Activated B cell treated with CpG ODN at 0.5 μM for 24 hours (primary cell): Measurements from ENCODE around the gene MCF2L2. TPM values are rescaled to one million over a fixed set of nuclear protein-coding genes. Genes with fewer than 3 reads are reported as not detected.

ENCODE experiments used
- ATAC-seq: fragments of 200-7000 bp; cut with Tn5 transposase; one replicate; pipeline ENCODE4 v1.10.0; 2021; ENCODE audit warnings: low read depth, mild to moderate bottlenecking, moderate library complexity
- CTCF ChIA-PET: fragments of 350-600 bp; sonication (Branson Sonifier 250); formaldehyde crosslinking; loops from one replicate; lab custom pipeline; 2021; ENCODE audit warnings: antibody characterized with exemption; lab: Charles Lee
- POLR2A ChIA-PET: fragments of 350-600 bp; sonication (Branson Sonifier 250); formaldehyde crosslinking; loops from one replicate; lab custom pipeline; 2021; ENCODE audit warnings: antibody characterized with exemption; lab: Charles Lee
- DNase-seq: peaks from one replicate; pipeline ENCODE4 v3.0.0; 2022
- H3K27ac Mint-ChIP-seq: one replicate; pipeline ENCODE4 v1.8.0; 2020; ENCODE audit warnings: mixed read lengths
- H3K27me3 Mint-ChIP-seq: one replicate; pipeline ENCODE4 v1.8.0; 2021; ENCODE audit warnings: mixed read lengths
- H3K36me3 Mint-ChIP-seq: one replicate; pipeline ENCODE4 v1.8.0; 2021; ENCODE audit warnings: low read depth, mixed read lengths
- H3K4me1 Mint-ChIP-seq: one replicate; pipeline ENCODE4 v1.8.0; 2021; ENCODE audit warnings: mixed read lengths
- H3K4me3 Mint-ChIP-seq: one replicate; pipeline ENCODE4 v1.8.0; 2020; ENCODE audit warnings: mild to moderate bottlenecking, mixed read lengths
- H3K9me3 Mint-ChIP-seq: one replicate; pipeline ENCODE4 v1.8.0; 2020; ENCODE audit warnings: mixed read lengths
- intact Hi-C: fragments of 100-400 bp; cut with micrococcal nuclease; formaldehyde crosslinking; loops from one replicate; pipeline ENCODE4 v1.15.1; 2024
- total RNA-seq: library from RNA; stranded (reverse); gene quantifications from 2 replicates; pipeline ENCODE4 v1.2.3, GENCODE V29; 2022
- TF ChIP-seq, protein P1 (sequence below): fragments of 200-600 bp; IDR thresholded peaks from one replicate; pipeline ENCODE4 v1.8.0; 2022; ENCODE audit warnings: antibody characterized with exemption, mild to moderate bottlenecking

Gene MCF2L2
- total RNA-seq, 1 donor from 2014 or later, result 2.4 TPM

DNA sequence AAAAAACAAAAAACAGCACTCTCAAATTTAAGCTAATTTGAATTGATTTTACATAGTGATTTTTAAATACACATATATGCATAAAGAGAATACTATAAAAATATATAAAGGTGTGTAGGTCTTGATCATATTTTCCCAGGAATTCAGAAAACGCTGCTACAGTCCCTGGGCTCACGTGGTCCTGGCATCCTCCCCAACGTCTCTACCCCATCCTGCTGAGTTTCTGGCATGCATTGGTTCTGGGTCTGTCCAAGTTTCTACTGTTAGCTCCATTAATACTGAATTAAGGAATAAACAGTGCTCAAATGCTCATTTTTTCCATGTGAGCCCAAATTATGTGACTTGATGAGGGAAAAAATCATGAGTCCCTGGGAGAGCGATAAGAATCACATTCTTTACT lies 233.2 kb downstream of the MCF2L2 start:
- ChIA-PET POLR2A (no interaction called here), CTCF (interaction anchor here (2.4 kb wide), 1 partner anchor 10 kb away, joined by 12 read pairs; no protein-coding TSS in a partner anchor)
- no peak overlapping the region for H3K27ac Mint-ChIP-seq
- no peak for ATAC-seq
- TF ChIP-seq, protein P1, sequence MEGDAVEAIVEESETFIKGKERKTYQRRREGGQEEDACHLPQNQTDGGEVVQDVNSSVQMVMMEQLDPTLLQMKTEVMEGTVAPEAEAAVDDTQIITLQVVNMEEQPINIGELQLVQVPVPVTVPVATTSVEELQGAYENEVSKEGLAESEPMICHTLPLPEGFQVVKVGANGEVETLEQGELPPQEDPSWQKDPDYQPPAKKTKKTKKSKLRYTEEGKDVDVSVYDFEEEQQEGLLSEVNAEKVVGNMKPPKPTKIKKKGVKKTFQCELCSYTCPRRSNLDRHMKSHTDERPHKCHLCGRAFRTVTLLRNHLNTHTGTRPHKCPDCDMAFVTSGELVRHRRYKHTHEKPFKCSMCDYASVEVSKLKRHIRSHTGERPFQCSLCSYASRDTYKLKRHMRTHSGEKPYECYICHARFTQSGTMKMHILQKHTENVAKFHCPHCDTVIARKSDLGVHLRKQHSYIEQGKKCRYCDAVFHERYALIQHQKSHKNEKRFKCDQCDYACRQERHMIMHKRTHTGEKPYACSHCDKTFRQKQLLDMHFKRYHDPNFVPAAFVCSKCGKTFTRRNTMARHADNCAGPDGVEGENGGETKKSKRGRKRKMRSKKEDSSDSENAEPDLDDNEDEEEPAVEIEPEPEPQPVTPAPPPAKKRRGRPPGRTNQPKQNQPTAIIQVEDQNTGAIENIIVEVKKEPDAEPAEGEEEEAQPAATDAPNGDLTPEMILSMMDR, result no peak
- peaks cover 2% of the 10 kb centered on the region for H3K9me3 Mint-ChIP-seq
- peaks cover 35% of the 10 kb centered on the region for H3K27me3 Mint-ChIP-seq
- no peaks in the 10 kb centered on the region for H3K4me1 Mint-ChIP-seq
- H3K4me3 Mint-ChIP-seq, result no peak overlapping the region
- intact Hi-C loops, result no loop called here
- no peaks in the 10 kb centered on the region for H3K36me3 Mint-ChIP-seq
- DNase-seq, result no peak

DNA sequence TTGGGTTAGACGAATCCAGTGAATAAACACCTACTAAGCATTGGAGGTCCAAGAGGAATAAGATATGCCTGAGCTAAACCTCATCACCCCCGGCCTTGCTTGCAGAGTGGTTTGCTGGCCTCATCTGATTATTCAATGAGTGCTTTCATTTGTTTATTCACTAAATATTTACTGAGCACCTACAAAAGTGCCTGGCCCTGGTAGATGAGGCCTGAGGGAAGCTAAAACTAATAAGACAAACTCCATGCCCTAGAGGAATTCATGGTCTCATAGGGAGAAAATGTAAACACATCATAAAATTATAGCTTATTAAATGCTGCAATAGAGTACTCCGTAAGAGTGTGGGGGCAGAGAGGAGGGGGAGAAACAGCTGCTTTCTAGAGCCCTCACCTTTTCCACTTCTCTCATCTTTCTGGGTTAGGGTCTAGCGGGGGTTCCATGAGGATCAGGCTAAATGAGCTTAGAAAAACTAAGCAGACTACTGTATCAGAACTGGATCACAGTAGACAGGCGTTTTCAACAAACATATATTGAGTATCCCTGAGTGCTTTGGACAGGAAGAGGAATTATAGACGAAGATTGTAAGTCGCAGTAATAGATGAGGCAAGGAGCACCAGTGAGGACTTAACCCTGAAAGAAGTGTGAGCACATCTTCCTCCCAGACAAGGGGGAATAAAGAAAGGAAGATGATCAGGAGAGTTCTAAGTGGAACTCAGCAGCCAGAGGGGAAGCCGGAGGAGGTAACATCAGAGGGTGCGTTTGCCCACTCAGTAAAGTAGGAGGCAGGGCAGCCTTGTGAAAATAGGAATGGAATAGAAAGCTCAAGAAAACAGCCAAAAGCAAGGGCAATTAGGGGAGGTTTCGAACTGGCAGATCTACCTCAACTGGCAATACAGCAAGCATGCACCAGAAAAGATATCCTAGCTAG lies 234.4 kb downstream of the MCF2L2 start:
- TF ChIP-seq, protein P1, result no peak
- POLR2A ChIA-PET, result no interaction called here
- Mint-ChIP-seq H3K27ac (no peak overlapping the region), H3K9me3 (peaks cover 2% of the 10 kb centered on the region), H3K4me3 (no peak overlapping the region), H3K27me3 (peaks cover 36% of the 10 kb centered on the region), H3K4me1 (no peaks in the 10 kb centered on the region), H3K36me3 (no peaks in the 10 kb centered on the region)
- CTCF ChIA-PET, result interaction anchor here (2.4 kb wide), 1 partner anchor 9 kb away, joined by 12 read pairs; no protein-coding TSS in a partner anchor
- intact Hi-C loops, result no loop called here
- no peak for ATAC-seq
- DNase-seq, result no peak

DNA sequence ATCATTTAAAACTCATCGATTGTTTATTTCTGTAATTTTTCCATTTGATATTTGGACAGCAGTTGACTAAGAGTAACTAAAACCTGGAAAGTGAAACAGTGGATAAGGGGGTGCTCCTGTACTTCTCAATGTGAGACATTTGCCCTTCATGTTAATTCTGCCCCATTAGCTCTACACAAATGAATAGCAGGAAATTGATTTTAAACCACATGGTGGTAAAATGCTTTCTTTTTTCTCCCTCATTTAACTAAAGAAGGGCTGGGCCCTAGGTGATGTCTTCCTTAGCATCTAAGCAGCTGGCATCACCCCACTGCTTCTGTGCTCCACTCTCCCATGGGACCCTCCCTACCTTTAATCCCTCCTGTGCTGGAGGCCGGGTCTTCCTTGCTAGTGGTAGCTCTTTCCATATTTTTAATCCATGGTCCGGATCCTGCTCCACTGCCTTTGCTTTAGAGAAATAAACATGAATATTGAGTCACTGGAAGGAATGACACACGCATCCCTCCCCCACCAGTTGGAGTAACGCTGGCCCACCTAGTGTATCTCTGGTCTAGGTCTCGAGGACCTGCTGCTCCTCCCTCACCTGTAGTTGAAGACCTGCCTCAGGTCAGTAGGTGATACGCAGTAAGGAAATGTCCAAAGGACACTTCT lies 235.6 kb downstream of the MCF2L2 start:
- DNase-seq (no peak), ATAC-seq (no peak)
- Mint-ChIP-seq H3K4me1 (no peaks in the 10 kb centered on the region), H3K27ac (no peak overlapping the region), H3K9me3 (no peaks in the 10 kb centered on the region), H3K4me3 (no peak overlapping the region), H3K36me3 (no peaks in the 10 kb centered on the region), H3K27me3 (peaks cover 37% of the 10 kb centered on the region)
- TF ChIP-seq, protein P1, result no peak
- CTCF ChIA-PET, result no interaction called here
- POLR2A ChIA-PET, result no interaction called here
- intact Hi-C loops, result no loop called here

DNA sequence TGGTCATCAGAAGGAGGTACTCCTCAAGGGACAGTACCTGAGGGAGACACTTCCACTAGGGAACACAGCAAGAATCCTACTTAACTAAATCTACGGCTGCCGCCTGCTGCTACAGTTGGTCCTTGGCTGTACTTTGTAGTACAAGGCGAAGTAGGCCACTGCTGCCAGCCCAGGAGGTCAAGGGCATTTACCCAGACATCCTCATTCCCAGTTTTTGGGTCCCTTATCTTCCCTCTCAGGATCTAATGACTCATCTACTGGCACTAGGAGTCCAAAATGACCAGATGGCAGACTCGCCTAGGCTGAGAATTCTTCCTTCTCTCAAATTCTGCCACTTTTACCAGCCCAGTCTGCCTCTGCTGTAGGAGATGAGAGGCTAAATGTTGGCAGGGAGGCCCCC lies 238.8 kb downstream of the MCF2L2 start:
- Mint-ChIP-seq H3K36me3 (no peaks in the 10 kb centered on the region), H3K4me1 (peaks cover 5% of the 10 kb centered on the region), H3K27me3 (peaks cover 31% of the 10 kb centered on the region), H3K4me3 (no peak overlapping the region), H3K9me3 (no peaks in the 10 kb centered on the region), H3K27ac (no peak overlapping the region)
- ATAC-seq (no peak), DNase-seq (no peak)
- ChIA-PET POLR2A (no interaction called here), CTCF (no interaction called here)
- intact Hi-C loops, result loop anchor here (1.0 kb wide), 2 partner anchors 67 to 193 kb away; no protein-coding TSS in a partner anchor
- TF ChIP-seq, protein P1, result no peak
